NB4 (cell line): ENCODE data around the gene CLDN18.

ENCODE experiments used
- DNase-seq: peaks from one replicate; pipeline ENCODE4 v3.0.0; 2010; ENCODE audit warnings: low read depth
- H3K4me3 ChIP-seq: one replicate; pipeline ENCODE4 v1.5.1; 2011; ENCODE audit warnings: mild to moderate bottlenecking, low read depth, low read length, moderate library complexity
- CTCF ChIP-seq: IDR thresholded peaks from one replicate; pipeline ENCODE4 v1.5.1; 2012; ENCODE audit warnings: low read depth, low read length
- MAX ChIP-seq: IDR thresholded peaks from 2 replicates; pipeline ENCODE4 v1.6.1; 2011; ENCODE audit warnings: low read depth, low read length
- MYC ChIP-seq: IDR thresholded peaks from 2 replicates; pipeline ENCODE4 v1.6.1; 2011; ENCODE audit warnings: low read depth, low read length
- POLR2A ChIP-seq: IDR thresholded peaks from 2 replicates; pipeline ENCODE4 v1.6.1; 2011; ENCODE audit warnings: mild to moderate bottlenecking; ENCODE audit not compliant: insufficient read length; ENCODE audit errors: extremely low read depth

Gene CLDN18

DNA sequence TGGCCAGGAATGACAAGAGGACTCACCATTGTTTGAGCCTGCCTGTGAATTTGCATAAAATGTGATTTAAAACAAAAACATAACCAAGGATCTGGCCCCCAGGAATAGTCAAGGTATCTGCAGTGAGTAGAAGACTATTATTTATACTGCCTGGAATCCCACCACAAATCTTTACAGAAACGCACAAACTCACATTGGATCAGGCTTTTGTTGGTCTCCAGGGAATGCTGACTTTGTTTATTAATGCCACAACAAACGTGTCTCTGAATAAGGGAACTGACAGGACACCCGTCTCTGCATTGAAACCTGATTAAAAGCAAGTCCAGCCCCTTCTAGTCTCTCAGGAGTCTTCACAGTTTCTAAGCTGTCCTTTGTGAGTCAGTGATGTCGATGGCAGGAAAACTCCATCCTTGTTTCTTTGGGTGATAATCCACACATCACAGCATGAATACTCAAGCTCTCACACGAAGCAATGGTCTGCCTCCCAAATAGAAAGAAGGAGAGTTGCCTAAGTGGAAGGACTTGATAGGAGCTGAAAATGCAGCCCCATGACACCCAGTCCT, 37.7 kb downstream of the CLDN18 start:
- no peak overlapping the region for H3K4me3 ChIP-seq
- TF ChIP-seq POLR2A (no peak), MAX (no peak)
- no peak for DNase-seq

DNA sequence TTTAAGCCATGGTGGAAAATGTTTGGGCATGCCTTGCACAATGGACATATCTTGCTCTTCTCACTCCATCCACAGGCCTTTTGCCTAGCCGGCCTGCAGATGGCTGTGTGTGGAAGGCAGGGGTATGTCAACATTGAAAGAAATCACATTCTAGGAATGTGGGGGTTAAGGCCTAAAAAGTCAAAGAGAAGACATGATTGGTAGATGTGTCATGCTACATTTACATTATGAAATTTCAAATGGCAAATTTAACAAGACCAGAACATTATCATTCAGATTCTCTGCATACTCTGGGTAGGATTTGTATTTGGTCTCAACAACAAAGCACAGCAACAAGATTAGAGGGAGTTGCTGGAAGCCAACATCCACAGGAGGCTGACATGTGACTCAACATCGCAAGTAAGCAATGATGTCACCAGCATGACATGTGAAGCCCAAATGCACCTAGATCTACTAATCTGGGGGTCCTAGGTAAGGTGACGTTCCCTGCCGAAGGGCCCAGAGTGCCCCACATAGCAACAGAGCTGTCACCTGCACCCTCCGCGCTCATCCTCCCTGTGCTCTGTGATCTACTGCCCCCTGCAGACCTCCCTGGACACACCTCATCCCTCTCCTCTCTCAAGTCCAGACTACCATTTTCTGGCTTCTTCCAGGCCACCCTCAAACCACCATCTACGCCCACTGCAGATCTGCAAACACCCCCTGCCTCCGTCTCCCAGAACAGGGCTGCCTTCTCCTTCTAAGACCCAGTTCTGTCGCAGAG, 39.4 kb downstream of the CLDN18 start:
- H3K4me3 ChIP-seq: no peak overlapping the region
- TF ChIP-seq CTCF: no peak
- TF ChIP-seq POLR2A: no peak
- no peak for TF ChIP-seq MYC
- TF ChIP-seq MAX: no peak
- DNase-seq: no peak

GRCh38 chr3:138051947-138052802, 42.2 kb downstream of the CLDN18 start:
- no peak overlapping the region for H3K4me3 ChIP-seq
- DNase-seq: peak; percentile 65

GRCh38 chr3:138054057-138054456, 44.1 kb downstream of the CLDN18 start:
- no peak for DNase-seq
- no peak for TF ChIP-seq MAX
- no peak for TF ChIP-seq MYC
- no peak for TF ChIP-seq CTCF
- TF ChIP-seq POLR2A: no peak
- H3K4me3 ChIP-seq: no peak overlapping the region

More at GRCh38 chr3:138051947-138052802, 42.2 kb downstream of the CLDN18 start:
- TF ChIP-seq CTCF: peak; percentile 76
- no peak for TF ChIP-seq POLR2A
- peak; percentile 44; the same call in 1 of the 2 replicates for TF ChIP-seq MAX

DNA sequence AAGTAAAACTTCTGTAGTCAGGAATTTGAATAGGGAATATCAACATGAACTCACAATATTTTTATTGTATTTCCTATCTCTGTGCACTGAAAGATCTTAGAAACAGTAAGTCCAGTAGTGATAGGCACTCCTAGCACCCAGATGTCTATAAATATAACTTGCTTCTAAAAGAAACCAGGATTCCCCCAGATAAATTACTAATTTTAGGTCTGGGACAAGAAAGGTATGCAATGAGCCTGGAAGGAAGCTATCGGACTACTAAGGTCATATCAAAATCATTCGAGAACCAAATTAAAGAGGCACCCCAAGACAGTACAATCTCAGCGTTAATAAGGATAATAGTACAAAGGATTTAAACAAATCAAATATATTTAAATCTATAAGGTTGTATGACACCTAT, 47.4 kb downstream of the CLDN18 start:
- no peak for DNase-seq
- TF ChIP-seq MYC (no peak), CTCF (no peak), MAX (no peak), POLR2A (no peak)
- H3K4me3 ChIP-seq: no peak overlapping the region
